Urinary bladder (tissue), 4 donors: ENCODE results near the gene FEV. TPM values are rescaled to one million over a fixed set of nuclear protein-coding genes. Genes with fewer than 3 reads are reported as not detected.

Experiments
- DNase-seq: peaks from one replicate; pipeline ENCODE4 v3.0.0-alpha.2; 2015; ENCODE audit errors: extremely low spot score
- H3K27ac ChIP-seq: one replicate; pipeline ENCODE4 v1.5.1; 2013; ENCODE audit warnings: low read depth, mild to moderate bottlenecking, moderate library complexity
- H3K36me3 ChIP-seq: one replicate; pipeline ENCODE4 v1.6.1; 2013; ENCODE audit warnings: mild to moderate bottlenecking, moderate library complexity; ENCODE audit not compliant: insufficient read depth
- H3K4me1 ChIP-seq: one replicate; pipeline ENCODE4 v1.6.1; 2013; ENCODE audit warnings: mild to moderate bottlenecking, moderate library complexity; ENCODE audit not compliant: insufficient read depth
- H3K4me3 ChIP-seq: one replicate; pipeline ENCODE4 v1.5.1; 2013; ENCODE audit warnings: low read depth, low read length
- WGBS: extraction: QIAGEN DNeasy Blood & Tissue Kit; methylation state at CpG from one replicate; pipeline ENCODE4 v1.1.7; 2013; 5-methylcytosine and 5-hydroxymethylcytosine counted together
- polyA plus RNA-seq: library from polyadenylated mRNA; stranded (reverse); fragments of 200-250 nt; gene quantifications from one replicate; pipeline ENCODE4 v1.2.3, GENCODE V29; 2013
- total RNA-seq: library from RNA; depleted of rRNA; stranded (reverse); fragments of >200 nt; gene quantifications from one replicate; pipeline ENCODE4 v1.2.3, GENCODE V29; 2014
- donor health status: healthy with polysubstance abuse.
- donor health status: healthy.

Gene FEV
- total and polyA plus RNA-seq, 2 donors: not detected

DNA sequence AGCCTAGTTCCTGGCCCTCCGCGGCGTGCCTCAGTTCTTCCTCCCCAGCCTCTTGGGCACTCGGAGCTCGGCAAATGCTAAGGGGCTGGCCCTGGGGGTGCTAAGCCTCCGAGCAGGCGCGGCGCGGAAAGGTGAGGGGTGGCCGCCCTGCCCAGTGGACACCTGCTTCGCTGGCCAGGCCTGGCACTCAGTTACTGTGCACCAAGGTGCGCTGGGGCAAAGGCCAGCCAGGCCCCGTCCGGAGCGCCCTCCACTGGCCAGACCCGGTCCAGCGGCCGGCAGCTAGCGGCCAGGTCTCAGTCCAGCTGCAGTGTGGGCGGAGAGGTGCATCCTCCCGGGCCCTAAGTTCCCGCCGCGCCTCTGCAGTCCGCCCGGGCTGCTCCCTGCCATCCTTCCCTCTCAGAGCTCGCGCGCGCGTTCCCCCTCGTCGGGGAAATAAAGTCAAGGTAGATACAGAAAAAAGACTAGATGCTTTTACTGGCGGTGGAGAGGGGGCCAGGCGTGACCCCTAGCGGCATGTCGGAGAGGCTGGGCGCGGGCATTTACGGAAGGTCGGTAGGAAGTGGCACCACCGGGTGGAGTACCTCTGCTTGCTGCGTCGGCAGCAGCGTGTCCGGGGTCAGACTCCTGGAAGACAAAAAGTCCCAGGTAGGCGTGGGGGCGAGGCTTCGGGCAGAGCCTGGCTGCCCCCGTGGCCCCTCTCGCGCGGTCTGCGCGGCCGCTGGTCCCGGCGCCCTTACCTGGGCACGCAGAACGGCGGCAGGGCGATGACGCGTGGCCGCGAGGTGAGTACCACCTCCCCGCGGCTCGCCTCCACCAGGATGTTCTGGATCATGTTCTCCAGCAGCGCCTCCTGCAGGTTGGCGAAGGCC lies 17.6 kb upstream of the FEV start:
- no peaks in the 10 kb centered on the region for H3K36me3 ChIP-seq
- peak overlapping the region; percentile 4 for H3K4me3 ChIP-seq
- H3K27ac ChIP-seq: no peak overlapping the region
- no peak for DNase-seq
- no peaks in the 10 kb centered on the region for H3K4me1 ChIP-seq
- 1% methylated on average over 72 of the region's 72 CpGs for WGBS

DNA sequence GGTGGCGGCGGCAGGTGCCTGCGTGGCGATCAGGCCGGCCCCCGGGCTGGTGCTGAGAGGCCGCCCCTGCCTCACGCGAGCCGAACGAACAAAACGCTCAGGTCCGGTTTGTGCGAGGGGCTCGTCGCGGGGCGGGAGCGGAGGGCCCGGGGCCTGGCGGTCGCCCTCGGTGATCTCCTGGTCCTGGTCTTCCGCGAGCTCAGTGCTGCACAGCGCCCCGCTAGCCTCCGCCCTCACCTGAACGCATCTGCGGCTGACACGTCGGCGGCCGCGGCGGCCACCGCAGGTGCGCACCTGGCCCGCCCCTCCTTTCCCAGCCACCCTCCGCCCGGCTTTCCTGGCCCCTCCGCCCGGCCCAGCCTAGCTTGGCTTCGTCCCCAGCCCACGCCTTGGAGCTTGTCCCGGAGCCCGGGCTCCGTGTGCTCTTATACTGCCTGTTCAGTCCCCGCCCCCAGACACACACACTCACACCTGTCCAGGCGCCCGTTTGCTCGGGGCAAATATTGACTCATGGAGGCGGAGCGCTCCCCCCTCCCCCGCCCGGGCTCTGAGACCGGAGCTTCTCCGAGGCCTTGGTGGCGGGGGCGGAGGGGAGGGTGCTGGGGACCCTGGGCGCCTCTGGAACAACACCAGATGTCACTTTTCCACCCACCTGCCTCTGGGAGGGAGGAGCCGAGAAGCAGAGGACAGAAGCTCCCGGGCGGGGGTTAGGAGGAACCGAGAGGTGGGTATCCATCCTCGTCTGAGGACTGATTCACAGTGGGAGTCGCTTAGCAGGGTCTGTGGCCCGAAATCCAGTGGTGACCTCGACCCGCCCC lies 16.8 kb upstream of the FEV start:
- H3K36me3 ChIP-seq: no peaks in the 10 kb centered on the region
- 2% methylated on average over 70 of the region's 70 CpGs for WGBS
- H3K4me1 ChIP-seq: no peaks in the 10 kb centered on the region
- DNase-seq: no peak
- no peak overlapping the region for H3K27ac ChIP-seq
- H3K4me3 ChIP-seq: no peak overlapping the region

DNA sequence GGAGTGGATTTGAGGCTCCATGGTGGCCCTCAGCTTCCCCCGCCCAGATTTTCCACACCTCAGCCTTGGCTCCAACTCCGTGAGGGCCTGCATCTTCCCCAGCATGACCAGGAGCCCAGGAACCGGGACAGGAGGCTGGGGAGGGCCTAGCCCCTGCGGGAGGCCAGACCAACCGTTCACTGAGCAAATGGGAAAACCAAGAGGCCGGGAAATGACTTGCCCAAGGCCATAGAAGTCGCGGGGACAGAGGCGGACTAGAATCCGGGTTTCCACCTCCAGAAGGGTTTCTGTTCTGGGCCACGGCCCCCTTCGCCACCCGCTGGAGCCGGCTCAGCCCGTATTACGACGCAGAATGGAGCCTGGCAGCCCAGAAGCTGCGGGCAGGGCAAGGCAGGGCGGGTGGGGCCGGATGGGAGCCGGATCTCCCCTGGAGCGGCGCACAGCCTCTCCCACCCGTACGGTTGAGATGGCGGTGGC lies 16.2 kb upstream of the FEV start:
- WGBS: 8% methylated on average over 26 of the region's 26 CpGs
- Histone ChIP-seq H3K4me1 (no peaks in the 10 kb centered on the region), H3K4me3 (no peak overlapping the region), H3K27ac (no peak overlapping the region), H3K36me3 (no peaks in the 10 kb centered on the region)
- no peak for DNase-seq

DNA sequence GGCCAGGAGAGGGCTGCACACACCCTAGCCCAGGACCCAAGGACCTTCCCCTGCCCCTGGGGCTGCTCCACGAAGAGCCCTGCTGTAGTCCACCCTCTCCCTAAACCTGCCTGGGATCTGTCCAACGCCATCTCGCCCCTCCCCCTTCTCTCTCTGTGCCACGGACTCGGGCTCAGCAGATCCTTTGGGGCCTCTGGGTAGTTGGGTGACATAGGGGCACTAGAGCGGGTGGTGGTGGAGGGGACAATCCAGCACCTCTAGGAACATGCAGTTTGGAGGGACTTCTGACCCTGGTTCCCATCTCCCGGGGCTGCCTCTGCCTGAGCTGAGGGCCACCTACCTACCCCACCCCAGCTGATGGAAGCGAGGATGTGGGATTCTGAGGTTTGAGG lies 15.6 kb upstream of the FEV start:
- no peak overlapping the region for H3K4me3 ChIP-seq
- no peaks in the 10 kb centered on the region for H3K36me3 ChIP-seq
- 18% methylated on average over 8 of the region's 8 CpGs for WGBS
- no peak for DNase-seq
- H3K4me1 ChIP-seq: no peaks in the 10 kb centered on the region
- no peak overlapping the region for H3K27ac ChIP-seq

DNA sequence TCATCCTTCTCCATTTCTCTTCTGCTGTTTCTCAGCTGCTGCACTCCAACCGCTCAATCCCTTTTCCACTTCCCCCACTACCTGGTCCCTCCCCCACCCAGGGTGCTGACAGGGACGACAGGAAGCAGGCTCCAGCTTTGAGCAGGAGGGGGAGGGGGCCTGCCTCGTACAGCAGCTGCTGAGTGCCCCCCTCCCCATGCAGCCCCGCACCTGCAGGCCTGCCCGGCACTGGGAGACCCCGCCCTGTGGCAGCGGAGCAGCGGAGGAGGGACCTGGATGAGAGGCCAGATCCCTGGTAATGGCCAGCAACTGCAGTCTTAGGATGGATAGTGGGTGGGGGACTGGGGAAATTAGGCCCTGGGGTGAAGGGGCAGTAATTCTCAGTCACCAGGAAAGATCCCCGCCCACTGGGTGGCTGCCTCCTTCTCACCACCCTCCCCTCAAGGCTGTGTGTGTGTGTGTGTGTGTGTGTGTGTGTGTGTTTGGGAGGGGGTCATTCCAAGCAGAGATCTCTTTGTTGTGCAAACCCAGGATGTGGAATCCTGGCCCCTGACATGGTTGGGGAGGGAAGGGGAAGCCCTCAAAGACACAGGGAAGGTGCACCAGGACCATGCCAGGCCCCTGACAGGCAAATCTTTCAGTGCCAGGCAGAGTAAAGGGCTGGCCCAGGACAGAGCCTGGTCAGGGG lies 15.0 kb upstream of the FEV start:
- no peaks in the 10 kb centered on the region for H3K4me1 ChIP-seq
- WGBS: 9% methylated on average over 9 of the region's 9 CpGs
- H3K36me3 ChIP-seq: no peaks in the 10 kb centered on the region
- DNase-seq: no peak
- H3K27ac ChIP-seq: no peak overlapping the region
- H3K4me3 ChIP-seq: no peak overlapping the region

DNA sequence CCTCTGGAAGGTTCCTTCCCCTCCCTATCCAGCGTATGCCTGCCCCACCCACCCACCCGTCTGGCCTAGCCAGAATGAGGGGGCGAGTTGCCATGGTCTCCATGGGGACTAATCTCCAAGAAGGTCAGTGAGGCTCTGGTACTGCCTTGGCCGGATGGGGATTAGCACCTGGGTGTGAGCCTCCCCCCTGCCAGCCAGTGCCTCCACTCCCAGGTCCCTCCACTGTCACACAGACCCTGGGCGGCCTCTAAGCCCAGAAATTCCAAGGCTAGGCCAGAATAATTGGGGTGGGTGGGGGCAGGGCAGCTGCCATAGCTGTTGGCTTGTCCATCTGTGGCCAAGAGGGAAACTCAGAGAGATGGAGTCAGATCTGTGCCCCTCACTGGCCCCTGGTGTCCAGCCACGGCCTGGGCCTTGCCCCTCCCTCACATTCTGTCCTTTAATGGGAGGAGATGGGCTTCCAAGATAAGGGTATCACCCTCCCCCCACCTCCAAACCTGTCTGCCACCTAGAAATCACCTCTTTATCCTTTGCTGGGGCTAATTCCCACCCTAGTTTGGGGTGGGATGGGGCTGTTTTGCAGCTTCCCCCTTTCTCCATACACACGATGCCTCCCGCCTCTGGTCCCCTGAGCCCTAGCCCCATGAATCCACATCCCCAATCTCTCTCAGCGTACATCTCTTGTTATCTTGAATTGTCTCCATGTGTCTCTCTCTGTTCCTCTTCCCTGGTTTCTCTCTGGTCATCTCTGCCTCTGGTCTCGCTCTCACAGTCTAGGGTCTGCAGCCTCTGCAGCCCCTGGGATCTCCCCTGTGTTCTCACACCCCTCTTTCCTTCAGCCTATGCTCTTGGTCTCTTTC lies 14.3 kb upstream of the FEV start:
- DNase-seq: no peak
- WGBS: 37% methylated on average over 10 of the region's 10 CpGs
- Histone ChIP-seq H3K36me3 (no peaks in the 10 kb centered on the region), H3K4me1 (no peaks in the 10 kb centered on the region), H3K4me3 (no peak overlapping the region), H3K27ac (no peak overlapping the region)

DNA sequence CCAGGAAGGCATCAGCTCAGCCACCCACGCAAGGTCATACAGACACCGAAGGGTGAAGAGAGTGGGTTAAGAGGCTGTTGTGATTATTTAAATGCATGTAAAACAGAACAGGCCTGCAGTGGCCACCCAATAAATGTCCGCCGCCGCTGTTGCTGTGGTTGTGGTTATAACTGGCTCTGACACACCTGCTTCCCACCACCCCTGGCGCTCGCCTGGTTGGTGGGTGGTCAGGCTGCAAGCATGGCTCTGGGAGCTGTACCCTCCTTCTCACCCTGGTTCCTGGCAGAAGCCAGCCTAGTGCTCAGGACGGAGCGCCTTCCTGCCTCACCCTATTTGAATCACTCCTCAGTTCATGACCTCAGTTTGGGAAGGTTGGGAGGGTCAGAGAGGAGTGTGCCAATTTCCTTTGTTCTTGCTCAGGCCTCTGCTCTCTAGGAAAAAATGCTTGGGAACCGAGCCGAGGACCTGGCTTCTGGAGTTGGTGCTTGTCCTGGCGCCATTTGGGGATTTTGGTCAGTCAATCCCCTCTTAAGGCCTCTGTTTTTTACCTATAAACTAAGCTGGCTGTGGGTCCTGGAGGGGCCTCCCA lies 13.5 kb upstream of the FEV start:
- no peaks in the 10 kb centered on the region for H3K4me1 ChIP-seq
- no peaks in the 10 kb centered on the region for H3K36me3 ChIP-seq
- DNase-seq: no peak
- 64% methylated on average over 12 of the region's 12 CpGs for WGBS
- H3K4me3 ChIP-seq: no peak overlapping the region
- H3K27ac ChIP-seq: no peak overlapping the region

DNA sequence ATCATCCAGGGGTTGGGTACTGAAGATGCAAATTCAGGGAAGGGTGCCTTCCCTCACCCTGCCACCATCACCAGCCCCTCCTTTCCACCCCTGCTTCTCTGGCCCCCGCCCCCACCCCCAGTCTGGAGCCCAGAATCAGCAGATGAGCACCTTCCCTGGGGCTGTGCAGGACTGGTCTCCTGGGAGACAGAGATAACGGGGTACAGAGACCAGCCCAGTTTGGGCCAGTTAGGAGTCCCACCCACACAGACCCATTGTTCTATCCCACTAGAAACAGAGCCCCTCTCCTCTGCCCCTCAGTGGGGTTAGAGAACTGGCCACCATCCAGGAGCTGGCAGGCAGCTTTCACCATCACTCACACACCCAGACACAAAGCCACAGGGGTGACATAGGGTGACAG lies 12.7 kb upstream of the FEV start:
- H3K36me3 ChIP-seq: no peaks in the 10 kb centered on the region
- WGBS: 50% methylated on average over 2 of the region's 2 CpGs
- no peaks in the 10 kb centered on the region for H3K4me1 ChIP-seq
- no peak for DNase-seq
- H3K27ac ChIP-seq: no peak overlapping the region
- H3K4me3 ChIP-seq: no peak overlapping the region

DNA sequence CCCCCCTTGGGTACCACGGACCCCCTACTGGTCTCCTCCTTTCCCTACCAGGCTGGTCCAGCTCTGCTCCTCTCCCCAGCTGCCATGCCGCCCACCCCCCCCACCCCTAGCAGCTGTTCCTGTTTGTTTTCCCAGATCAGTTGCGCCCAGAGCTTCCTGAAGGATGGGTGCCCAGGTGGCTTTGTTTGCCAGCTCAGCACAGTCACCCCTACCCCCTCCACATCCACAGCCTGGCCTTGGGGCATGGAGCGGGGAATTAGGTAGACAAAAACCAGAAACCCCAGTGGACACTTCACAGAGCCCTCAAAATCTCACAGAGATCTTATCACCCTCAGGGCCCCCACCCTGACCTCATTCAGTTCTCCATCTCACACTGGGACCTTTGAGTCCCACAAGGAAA lies 12.0 kb upstream of the FEV start:
- 53% methylated on average over 4 of the region's 4 CpGs for WGBS
- no peaks in the 10 kb centered on the region for H3K4me1 ChIP-seq
- no peak for DNase-seq

DNA sequence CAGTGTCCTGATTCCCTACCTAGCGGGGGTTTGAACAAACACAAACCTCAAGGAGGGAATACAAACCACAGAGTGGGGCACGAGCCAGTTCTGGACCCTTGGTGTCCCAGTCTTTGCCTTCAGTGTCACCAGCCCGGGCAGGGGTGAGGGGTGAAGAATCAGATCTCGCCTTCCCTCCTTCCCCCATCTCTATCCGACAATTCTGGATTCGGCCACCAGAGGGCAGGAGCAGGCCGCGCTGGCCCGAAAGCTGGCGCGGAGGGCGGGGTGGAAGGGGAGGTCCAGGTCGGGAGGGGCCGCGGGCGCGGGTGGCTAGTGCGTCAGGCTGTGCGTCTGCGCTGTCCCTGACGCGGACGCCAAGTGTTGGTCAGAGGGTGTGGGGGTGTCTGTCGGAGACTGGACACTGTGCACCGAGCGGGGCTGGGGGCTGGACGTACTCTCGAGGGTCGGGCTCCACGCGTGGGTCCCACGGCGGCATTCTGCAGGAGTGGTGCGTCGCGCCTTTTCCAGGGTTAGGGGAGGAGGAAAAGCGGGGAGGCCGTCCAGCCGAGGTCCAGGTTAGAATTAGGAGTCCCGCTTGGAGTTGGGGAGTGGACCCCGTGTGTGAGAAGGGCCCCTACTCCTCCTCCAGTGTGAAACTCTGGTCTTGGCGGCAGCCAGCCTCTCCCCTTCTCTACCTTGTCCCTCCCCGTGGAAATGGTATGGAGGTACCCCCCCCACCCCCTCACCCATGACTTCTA lies 11.2 kb upstream of the FEV start:
- peak; percentile 40 for DNase-seq
- H3K36me3 ChIP-seq: no peaks in the 10 kb centered on the region
- H3K4me1 ChIP-seq: no peaks in the 10 kb centered on the region
- H3K4me3 ChIP-seq: peak overlapping the region; percentile 8
- no peak overlapping the region for H3K27ac ChIP-seq
- WGBS: 5% methylated on average over 43 of the region's 43 CpGs

More for the DNA sequence above, 12.0 kb upstream of the FEV start:
- Histone ChIP-seq H3K4me3 (no peak overlapping the region), H3K27ac (no peak overlapping the region), H3K36me3 (no peaks in the 10 kb centered on the region)

DNA sequence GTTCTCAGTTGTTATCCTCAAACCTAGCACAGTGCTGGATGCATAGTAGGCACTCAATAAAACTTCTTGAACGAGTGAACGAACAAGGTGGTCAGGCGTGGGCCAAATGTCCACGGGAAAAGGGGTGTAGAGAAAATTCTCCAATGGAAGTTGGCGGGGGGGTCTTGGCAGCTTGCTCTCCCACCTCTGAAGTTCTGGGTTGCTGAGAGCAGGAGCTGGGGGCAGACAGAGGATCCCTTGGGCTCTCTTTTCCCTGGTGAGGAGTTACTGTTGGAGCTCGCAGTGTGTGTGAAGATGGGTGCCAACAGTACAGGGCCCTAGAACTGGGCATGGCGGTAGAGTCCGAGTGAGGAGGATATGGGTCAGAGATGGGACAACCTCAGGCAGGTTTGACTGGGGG lies 10.6 kb upstream of the FEV start:
- H3K27ac ChIP-seq: no peak overlapping the region
- DNase-seq: no peak
- 24% methylated on average over 8 of the region's 8 CpGs for WGBS
- H3K4me1 ChIP-seq: no peaks in the 10 kb centered on the region
- no peak overlapping the region for H3K4me3 ChIP-seq
- H3K36me3 ChIP-seq: no peaks in the 10 kb centered on the region
